Measurements from ENCODE around the gene GBGT1.
"Not testable (repeated sequence)": the region's sequence is repeated elsewhere in the genome, so short reads cannot be mapped to it uniquely, and the experiment has no call there.

The GBGT1 gene

DNA sequence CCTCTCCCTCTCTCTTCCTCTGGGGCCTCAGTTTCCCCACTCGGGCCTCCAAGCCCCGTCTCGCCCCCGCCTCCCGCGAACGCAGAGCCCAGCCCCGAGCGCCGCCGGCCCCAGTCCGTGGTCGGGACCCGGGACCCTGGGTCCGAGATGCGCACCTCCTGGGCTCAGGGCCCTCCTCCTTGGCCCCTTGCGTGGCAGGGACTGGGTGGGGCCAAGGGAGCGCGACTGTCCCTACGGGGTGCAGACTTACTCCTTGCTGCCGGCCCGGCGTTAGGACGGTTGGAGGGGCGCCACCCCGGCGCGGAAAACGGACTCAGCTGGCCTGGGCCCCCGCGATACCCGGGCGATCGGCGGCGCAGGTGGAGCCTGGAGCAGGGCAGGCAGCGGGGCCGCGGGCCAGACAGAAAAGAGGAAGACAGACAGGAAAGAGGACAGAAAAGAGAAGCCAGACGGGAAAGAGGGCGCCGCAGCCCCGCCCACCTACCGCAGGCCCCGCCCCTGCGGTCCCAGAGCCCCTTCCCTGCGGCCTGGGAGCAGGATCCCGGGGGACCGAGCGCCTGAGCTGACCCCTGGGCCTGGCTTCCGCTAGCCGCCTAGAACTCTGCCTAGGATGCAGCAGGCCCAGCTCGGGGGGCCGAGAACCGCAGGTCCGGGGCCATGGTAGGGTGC is at the start of gene GBGT1:
GBGT1 (minus strand) TSS at position 411 of the 669 bp plus-strand sequence. CDS start 1,502 bp downstream, outside the sequence.
- peak; percentile 63 for DNase-seq (ENCODE audit: low spot score)

DNA sequence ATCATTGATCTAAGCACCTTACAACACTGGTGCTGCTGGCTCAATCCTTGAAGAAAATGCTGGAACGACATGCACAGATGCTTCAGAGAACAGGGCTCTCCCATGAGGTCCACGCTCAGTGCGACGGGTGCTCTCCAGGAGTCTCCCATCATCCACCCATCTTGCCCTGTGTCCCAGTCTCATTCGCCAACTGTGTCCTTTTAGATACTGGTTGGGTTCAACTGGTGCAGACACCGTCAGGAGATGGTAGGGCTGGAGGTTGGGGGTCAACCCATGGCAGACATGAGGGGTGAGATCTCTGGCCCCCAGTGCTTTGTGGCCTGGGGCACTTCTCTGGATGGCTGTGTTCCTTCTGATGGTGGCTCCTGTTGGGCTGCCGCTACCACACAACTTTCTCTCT is 46.9 kb upstream of the GBGT1 start:
- no peak for DNase-seq (ENCODE audit: low spot score)

DNA sequence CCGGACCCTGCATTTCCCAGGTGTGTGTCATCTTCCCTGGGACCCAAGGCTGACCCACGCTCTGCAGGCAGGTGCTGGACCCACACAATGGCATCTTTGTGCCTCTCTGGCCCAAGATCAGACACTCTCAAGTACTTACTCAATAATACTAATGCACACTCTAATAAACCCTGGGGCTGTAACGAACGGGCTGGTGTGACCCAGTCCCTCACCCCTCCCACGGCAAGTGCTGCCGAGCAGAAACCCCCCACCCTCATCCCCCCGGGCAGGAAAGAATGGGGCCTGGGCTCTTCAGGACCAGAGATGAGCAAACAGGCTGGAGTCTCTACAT is 46.5 kb upstream of the GBGT1 start:
- no peak for DNase-seq (ENCODE audit: low spot score)

DNA sequence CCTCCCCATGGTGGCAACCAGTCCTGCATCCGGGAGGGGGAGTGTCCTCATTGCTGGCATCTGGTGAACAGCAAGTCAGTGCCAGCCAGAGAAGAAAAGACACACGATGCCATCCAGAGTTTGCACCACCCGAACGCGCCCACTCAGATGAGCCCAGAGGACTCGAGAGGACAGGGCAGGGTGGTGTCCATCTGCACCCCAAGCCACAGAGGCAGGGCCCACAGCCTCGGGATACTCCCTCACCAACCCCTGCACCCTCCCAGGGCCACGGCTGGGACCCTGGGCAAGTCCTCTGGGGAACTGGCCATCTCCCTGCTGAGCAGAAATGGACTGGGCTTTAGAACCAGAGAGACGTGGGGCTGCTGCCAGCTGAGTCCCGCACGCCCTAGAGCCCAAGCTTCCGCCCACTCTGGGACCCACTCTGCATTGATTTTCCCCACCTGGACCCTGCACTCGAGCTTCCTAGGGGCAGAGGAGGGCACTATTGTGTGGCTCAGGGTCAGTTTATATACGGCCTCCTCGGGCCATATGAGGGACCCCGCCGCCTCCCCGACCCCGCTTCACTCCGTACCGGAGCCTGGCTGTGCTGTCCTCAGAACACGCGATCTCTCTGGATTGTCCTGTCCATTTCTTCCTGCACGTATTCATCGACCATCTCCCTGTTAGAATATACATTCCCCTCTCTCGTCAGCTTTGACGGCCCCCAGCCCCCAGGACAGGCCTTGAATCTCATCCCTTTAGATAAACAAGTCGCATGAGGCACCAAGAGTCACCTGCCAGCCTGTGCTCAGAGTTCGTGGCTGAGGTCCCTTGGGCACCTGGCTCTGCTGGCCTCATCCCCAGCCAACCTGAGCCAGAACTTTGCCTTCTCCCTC is 45.9 kb upstream of the GBGT1 start:
- DNase-seq (ENCODE audit: low spot score): not testable (repeated sequence)

DNA sequence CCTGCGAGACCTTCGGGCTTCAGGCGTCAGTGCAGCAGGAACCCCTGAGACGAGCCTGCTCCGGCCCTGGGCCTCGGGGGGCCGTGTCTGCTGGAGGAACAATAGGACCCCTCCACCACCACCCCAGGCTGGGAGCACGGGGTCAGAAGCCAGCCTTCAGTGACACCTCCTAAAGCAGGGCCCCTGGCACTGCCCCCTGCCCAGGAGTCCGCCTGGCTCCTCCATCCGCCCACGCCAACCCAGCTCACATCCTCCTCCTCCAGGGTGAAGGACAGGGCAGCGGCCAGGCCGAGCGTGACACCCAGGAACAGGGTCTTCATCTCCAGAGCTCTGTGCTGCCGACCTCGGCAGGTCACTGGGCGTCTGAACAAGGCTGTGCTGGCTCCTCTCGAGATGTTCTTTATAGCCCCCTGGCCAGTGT is 45.2 kb upstream of the GBGT1 start, which contains the start of gene OBP2B:
OBP2B (minus strand) TSS at position 371 of the 421 bp plus-strand sequence; CDS start at position 320, 51 bp downstream.
- DNase-seq (ENCODE audit: low spot score): not testable (repeated sequence)

DNA sequence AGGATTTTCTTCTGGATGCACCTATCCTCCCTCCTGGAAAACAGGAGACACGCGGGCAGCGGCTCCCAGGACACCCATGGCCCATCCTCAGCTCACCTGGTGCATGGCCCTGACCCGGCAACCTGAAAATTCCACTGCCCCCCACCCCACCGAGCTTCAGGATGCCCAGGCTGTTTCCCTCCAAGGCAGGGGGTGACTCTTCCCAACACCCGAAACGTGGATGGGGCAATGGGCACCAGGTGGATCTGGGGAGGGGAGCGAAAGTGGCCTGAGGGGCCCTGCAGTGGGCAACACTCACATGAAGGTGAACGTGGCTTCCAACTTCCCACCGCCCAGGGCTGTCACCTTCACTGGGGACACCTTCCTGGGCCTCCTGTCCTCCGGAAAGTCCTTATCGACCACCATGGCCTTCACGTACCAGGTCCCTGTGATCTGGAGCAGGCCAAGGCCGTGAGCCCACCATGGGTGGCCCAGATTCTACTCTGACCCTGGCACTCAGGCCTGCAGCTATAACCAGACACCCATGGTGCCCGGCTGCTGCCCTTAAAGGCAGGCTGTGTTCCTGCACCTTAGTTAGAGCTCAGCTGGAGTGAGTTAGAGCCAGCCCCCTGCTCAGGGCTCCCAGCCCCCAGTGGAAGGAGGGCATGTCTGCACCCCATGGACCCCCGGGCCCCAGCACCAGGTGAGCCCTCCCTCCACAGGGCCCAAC is 44.6 kb upstream of the GBGT1 start:
- not testable (repeated sequence) for DNase-seq (ENCODE audit: low spot score)

DNA sequence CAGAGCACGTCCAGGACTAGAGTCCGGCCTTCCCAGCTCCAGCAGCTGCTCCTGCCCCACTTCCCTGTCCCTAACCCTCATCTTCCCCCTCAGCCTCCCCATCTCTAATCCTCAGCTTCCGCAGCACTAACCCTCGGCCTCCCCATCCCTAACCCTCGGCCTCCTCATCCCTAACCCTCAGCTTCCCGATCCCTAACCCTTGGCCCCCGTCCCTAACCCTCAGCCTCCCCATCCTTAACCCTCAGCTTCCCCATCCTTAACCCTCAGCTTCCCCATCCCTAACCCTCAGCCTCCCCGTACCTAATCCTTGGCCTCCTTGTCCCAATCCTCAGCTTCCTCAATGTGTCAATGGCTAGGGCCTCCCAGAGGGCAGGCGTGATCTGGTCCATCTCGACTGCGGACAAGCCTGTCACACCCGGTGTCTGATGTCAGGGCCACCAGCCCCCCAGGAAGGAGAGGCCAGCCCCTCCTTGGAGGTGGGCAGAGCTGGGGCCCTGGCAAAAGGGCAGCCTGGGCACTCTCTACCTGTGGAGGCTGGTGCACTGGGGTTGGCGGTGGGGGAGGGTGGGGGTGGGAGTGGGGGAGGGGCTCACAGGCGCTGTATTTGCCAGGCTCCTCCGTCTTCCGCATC is 43.9 kb upstream of the GBGT1 start:
- no peak for DNase-seq (ENCODE audit: low spot score)

DNA sequence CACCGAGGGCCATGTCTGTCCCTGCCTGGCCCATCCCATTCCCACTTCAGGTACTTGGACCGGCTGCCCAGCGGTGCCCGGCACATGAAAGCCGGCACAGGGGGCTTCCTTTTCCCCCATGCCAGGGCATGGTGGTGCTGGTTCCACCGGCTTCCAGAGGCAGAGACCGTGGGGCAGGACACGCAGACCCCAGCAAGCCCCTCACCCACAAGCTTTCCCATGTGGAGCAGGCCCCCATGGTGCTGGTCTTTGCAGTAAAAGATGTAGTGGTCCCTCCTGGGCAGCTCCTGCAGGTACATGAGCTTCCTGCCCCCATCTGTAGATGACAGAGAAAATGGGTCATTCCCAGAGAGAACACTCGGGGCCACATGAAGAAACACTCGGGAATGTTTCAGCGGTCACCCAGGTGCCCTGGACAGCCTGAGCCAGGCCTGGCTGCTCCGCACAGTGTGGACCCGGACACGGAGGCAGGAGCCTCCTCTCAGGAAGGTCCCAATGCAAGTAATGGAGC is 43.4 kb upstream of the GBGT1 start:
- no peak for DNase-seq (ENCODE audit: low spot score)

DNA sequence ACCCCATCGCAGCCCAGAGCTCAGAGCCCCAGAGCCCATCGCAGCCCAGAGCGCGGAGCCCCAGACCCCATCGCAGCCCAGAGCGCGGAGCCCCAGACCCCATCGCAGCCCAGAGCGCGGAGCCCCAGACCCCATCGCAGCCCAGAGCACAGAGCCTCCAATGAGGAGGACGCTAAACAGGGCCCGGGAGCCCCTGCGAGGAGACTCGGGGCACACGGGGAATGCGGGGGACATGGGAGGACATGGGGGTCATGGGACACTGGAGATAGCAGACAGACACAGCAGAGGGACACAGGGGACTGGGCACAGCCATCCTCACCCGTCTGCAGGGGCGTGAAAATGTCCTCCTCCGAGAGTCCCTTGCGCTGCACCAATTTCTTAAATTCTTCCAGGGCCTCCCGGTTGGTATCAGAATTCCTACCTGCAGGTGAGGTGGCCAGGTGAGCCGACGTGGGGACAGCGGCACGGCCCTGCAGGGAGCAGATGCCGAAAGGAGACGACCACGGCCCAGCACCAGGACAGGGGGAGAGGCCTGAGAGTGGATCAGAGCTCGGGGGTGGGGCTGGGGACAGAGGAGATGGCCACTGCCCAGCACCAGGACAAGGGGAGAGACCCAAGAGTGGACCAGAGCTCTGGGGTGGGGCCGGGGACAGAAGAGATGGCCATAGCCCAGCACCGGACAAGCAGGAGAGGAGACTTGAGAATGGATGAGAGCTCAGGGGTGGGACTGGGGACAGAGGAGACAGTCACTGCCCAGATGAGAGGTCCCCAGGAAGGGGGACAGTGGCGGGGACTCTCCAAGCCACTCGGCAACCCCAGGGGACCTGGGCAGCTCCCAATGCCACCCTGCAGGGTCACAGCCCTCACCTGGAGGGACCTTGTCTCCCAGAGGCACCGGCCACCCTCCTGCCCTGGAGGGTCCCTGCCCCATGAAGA is 42.5 kb upstream of the GBGT1 start:
- DNase-seq (ENCODE audit: low spot score): no peak

DNA sequence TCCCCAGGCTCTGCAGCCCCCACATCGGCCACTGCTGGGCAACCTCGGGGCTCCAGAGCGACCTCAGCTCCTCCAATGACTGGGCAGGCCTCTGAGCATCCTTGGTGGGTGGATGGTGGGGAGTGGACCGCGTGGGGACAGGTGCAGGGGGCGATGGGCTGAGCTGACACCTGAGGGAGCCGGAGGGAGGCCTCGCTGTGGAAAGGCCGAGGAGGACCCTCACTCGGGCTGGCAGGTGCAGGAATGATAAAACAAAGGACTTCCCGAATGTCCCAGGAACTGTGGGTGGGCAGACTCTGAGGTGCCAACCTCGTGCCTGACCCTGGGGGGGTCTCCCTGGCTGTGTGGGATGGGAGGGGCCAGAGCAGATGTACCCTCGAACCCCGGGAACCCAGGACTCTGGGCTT is 41.8 kb upstream of the GBGT1 start:
- not testable (repeated sequence) for DNase-seq (ENCODE audit: low spot score)

DNA sequence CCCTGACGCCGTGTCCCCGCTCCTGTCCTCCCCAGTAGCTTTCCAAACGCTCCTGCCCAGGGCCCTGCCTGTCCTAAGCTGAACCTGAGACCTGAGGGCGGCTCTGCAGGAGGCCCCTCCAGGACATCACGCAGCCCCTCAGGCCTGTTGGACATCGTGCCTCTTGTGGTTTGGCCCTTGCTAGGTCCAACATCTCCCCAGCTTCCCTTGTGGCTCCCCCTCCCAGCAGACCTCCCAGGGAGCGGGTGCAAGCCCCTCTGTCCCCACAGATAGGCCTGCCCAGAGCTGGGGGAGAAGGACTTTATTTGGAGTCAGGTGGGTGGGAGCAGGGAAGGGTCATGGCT is 41.3 kb upstream of the GBGT1 start:
- DNase-seq (ENCODE audit: low spot score): no peak

DNA sequence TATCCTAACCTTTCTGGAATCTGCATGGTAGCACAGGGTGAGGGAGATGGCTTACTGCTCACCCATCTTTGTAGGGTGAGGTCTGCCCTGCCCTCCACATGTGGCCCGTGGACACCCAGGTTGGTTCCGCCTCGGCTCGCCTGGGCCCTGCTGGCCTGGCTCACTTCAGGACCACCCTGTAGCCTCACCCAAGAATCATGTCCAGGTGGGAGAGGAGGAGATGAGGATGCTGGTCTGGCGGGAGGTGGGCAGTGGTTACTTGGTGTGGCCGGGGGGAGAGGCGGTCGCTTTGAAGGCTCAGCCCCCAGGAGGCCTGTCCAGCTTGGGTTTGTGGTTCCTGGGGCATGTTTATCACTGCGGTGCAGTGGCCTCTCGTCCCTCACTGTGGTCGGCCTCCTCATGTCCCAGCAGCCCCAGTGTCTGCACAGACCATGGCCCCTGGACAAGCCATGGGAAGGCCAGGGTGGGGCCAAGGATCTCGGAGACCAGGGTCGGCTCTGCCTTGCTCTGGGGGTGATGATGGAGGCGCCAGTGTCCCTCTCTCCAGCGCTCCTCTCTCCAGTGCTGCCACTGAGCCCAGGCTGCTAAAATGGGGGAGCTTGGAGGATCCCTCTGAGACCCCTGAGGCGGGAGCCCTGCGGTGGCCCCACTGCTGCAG is 40.8 kb upstream of the GBGT1 start:
- no peak for DNase-seq (ENCODE audit: low spot score)

DNA sequence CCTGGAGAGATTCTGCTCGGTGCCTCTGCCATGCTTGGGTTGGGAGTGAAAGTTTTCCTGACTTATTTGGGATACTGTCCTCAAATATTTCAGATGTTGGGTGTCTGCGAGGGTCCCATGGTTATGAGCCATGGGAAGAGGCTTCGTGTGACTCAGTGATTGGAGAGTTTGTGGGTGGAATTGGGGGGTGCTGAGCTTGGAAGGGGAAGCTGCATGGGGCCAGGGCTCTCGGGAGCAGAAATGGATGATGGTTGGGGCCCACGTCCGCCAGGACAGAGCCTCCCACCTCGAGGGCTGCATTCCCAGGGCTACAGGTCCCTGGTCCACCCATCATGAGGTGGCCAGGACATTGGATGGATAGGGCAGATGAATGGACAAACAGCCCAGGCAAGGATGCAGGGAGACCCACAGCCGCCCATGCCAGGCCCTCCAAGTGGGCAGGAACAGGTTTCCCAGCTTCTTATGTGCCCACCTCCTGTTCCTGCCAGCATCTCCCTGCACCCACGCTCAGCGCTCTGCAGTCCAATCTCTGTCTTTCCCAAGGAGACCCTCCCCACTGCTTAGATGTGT is 39.9 kb upstream of the GBGT1 start:
- no peak for DNase-seq (ENCODE audit: low spot score)

DNA sequence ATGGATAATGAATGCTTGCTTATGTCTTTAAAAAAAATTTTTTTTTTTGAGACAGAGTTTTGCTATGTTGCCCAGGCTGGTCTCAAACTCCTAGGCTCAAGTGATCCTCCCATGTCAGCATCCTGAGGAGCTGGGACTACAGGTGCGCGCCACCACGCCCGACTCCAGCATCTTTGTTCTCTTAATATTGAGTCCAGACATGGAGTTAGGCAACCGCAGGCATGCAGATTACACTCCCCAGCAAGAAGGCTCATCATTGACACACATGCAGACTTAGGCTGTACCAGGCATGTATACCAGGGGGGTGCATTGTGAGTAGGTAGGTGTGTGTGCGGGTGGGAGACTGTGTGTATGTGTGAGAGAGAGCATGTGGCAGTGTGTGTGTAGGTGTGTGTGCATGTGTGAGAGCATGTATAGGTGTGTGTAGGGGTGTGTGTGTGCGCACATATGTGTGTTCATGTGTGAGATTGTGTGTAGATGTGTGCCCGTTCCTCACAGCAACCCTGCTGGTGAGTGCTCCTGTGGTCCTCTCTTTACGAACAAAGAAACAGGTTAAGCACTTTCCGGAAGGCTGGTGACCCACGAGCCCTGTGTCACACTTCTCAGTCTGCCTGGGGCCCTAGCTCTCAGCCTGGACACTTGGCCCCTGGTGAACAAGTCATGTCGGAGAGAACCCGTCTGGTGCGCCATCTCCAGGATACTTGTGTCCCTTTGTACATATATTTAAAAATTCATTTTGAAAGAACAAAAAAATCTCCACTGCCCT is 39.2 kb upstream of the GBGT1 start:
- DNase-seq (ENCODE audit: low spot score): no peak

DNA sequence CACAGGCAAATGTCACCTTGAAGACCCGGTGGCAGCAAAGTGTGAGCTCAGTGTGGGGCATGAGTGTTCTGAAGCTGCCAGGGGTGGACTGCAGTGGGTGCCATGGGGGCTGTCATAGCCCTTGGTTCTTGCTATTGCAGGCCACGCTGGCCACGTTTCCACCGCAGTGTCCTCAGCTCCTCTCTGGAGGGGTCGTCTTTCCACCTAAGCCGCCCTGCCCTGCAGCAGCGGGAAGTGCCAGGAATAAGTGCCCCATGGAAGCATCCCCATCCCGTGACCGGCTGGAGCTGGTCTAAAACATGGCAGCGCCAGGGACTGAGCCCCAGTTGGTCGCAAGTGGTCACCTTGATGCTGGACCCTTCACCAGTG is 38.4 kb upstream of the GBGT1 start:
- DNase-seq (ENCODE audit: low spot score): no peak

DNA sequence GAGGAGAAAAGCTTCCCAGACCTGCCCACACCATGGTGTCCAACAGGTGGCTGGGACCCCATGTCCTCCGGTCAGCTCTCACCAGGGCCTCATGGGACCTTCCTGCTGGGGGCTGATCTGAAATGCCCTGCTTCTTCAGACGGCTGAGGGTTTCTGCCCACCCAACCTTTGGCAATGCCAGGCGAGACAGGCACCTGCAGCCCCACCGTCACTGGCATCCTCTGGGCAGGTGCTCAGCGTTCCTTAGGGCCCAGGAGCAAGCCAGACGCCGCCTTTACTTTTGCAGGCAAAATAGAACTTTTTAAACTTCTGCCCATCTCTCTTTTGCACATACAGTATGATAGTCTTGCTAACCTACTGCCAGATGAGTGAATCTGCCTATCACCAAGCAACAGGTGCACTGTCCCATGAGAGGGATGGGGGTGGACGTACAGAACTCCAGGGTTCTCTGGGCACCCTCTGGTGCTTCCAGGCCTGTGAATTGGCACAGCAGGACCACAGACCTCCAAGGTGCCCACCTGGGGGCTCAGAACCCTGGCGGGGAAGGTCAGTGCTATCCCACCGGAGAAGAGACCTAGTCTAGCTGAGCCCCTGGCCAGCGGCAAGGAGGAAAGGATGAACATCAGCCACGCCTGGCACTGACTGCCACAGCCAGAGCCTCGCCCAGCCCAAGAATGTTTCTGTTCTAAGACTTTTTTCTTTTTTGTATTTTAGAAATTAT is 37.9 kb upstream of the GBGT1 start:
- DNase-seq (ENCODE audit: low spot score): no peak

DNA sequence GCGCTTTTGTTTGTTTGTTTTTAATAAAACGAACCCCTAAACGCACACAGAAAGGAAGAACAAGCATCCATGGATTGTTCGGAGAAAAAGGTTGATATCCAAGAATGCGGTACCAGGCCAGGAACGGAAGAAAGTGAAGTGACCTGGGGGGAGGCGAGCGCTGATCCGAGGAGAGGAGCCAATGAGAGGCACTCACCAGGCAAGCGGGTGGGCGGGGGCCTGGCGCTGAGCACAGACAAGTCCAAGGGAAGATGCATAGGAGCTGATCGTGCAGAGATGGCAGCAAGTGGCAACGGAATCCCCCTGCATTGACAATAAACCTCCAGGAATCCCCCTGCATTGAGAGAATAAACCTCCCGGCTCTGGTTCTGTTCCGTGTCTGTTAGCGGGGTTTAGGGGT is 36.9 kb upstream of the GBGT1 start:
- no peak for DNase-seq (ENCODE audit: low spot score)

DNA sequence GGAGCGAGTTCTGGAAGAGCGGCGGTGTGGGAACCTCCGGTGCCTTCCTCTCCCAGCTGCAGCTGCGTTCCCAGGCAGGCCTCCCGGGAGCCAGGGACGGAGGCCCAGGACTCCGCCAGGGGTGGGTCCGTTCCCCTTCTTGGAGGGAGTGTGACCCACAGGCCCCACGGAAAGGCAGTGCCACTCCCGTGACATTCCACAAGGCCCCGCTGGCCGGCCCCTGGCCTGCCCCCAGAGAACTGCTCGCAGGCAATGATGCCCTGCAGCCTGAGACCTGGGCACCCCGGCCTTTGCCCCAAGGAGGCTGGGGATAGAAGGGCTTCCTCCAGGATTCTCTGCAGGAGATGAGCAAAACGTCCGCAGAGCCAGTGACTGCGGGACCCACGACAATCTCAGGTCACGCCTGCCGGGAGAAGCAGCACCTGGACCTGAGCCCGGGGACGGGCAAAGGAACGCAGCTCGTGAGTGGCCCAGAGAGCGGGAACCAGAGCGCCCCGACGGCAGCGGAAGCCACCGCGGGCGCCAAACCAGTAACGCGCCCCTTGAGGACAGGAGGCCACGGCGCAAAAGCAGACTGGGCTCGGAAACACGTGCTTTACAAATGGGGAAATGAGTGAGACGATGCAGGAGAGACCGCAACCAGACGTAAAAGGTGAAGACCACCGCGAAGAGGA is 36.1 kb upstream of the GBGT1 start:
- DNase-seq (ENCODE audit: low spot score): peak; percentile 33

Measured in hepatic stellate cell (primary cell).